Stomach (tissue), 4 donors: ENCODE measurements around the gene C15orf62.

Source experiments
- CTCF ChIP-seq, 7 experiments: fragments of 450-650 bp in 4 of 7; fragments of 200-600 bp in 3 of 7; sonication (generic) in 3 of 7; IDR thresholded peaks; one replicate each; pipeline ENCODE4 v1.5.1; 2016 to 2019; ENCODE audit warnings: antibody characterized with exemption in 7 of 7, control low read depth in 2 of 7, mild to moderate bottlenecking in 1 of 7
- POLR2A ChIP-seq, 4 donors: fragments of 450-650 bp; IDR thresholded peaks; one replicate each; pipeline ENCODE4 v1.6.1; 2016; ENCODE audit warnings: antibody characterized with exemption in 4 of 4, control low read depth in 2 of 4, mild to moderate bottlenecking in 1 of 4, moderate library complexity in 1 of 4

- TF ChIP-seq POLR2A (IDR thresholded peaks at IDR 0.05) (no peak), CTCF (IDR thresholded peaks at IDR 0.05) (no peak)
Measured at GRCh38 chr15:40790718-40791117, 20.9 kb downstream of the C15orf62 start.
